GM21737 (cell line): Measurements from ENCODE around the gene INPP5B.
"Not testable (repeated sequence)": the region's sequence is repeated elsewhere in the genome, so short reads cannot be mapped to it uniquely, and the experiment has no call there.

Experiments
- ATAC-seq: cut with Tn5 transposase; IDR thresholded peaks from one replicate; pipeline ENCODE4 v1.9.1; 2021; ENCODE audit warnings: mild to moderate bottlenecking, moderate library complexity; ENCODE audit not compliant: unreplicated experiment

INPP5B gene

GRCh38 chr1:37946703-37947360 lies at the start of gene INPP5B:
Gene INPP5B (minus strand): TSS chr1:37947053. CDS start chr1:37946308, 745 bp downstream.
- ATAC-seq: peak; percentile 71

- no peak for ATAC-seq
Observed at GRCh38 chr1:37995751-37996345, 49.0 kb upstream of the INPP5B start.

- no peak for ATAC-seq
Observed at GRCh38 chr1:37994886-37995566, 48.2 kb upstream of the INPP5B start.

GRCh38 chr1:37989361-37989930 lies 42.6 kb upstream of the INPP5B start:
- ATAC-seq: peak; percentile 17

GRCh38 chr1:37987679-37988078 lies 40.8 kb upstream of the INPP5B start:
- no peak for ATAC-seq

- no peak for ATAC-seq
Observed at GRCh38 chr1:37983546-37983945, 36.7 kb upstream of the INPP5B start.

- ATAC-seq: no peak
Observed at GRCh38 chr1:37978541-37978940, 31.7 kb upstream of the INPP5B start.

- not testable (repeated sequence) for ATAC-seq
Observed at GRCh38 chr1:37975083-37975482, 28.2 kb upstream of the INPP5B start.

- no peak for ATAC-seq
Observed at GRCh38 chr1:37974567-37974966, 27.7 kb upstream of the INPP5B start.

- not testable (repeated sequence) for ATAC-seq
Observed at GRCh38 chr1:37973684-37974083, 26.8 kb upstream of the INPP5B start.

GRCh38 chr1:37965301-37965700 lies 18.4 kb upstream of the INPP5B start:
- no peak for ATAC-seq

- ATAC-seq: not testable (repeated sequence)
Observed at GRCh38 chr1:37964106-37964505, 17.3 kb upstream of the INPP5B start.

- ATAC-seq: no peak
Observed at GRCh38 chr1:37958690-37959089, 11.8 kb upstream of the INPP5B start.

- no peak for ATAC-seq
Observed at GRCh38 chr1:37955685-37956084, 8.8 kb upstream of the INPP5B start.

GRCh38 chr1:37954316-37954971 lies 7.6 kb upstream of the INPP5B start:
- ATAC-seq: no peak

- ATAC-seq: no peak
Observed at GRCh38 chr1:37952738-37953137, 5.9 kb upstream of the INPP5B start.

GRCh38 chr1:37951783-37952624 lies 5.2 kb upstream of the INPP5B start:
- no peak for ATAC-seq

GRCh38 chr1:37951041-37951782 lies 4.4 kb upstream of the INPP5B start:
- ATAC-seq: no peak

GRCh38 chr1:37949524-37950152 lies 2.8 kb upstream of the INPP5B start:
- no peak for ATAC-seq
